Small intestine (tissue), 7 donors: ENCODE results near the gene ARID5B. TPM values are rescaled to one million over a fixed set of nuclear protein-coding genes. Genes with fewer than 3 reads are reported as not detected.

ENCODE experiments used
- DNase-seq, 2 donors: peaks; one replicate each; pipeline versions ENCODE4 v3.0.0 to v3.0.0-alpha.2; 2013
- FAIRE-seq: peaks from 2 replicates; lab custom pipeline; 2012; peaks lifted over from hg19 to GRCh38; lab: Jason Lieb, UNC
- H3K27ac ChIP-seq, 3 donors: one replicate each; pipeline ENCODE4 v1.5.1; 2013; ENCODE audit warnings: low read length in 2 of 3, mild to moderate bottlenecking in 2 of 3, control low read depth in 1 of 3, inconsistent platforms in 1 of 3, low read depth in 1 of 3, moderate library complexity in 1 of 3
- H3K27me3 ChIP-seq, 3 donors: one replicate each; pipeline ENCODE4 v1.6.1; 2013; ENCODE audit warnings: low read length in 3 of 3, inconsistent platforms in 1 of 3; ENCODE audit not compliant: control insufficient read depth in 3 of 3, insufficient read depth in 3 of 3
- H3K36me3 ChIP-seq, 3 donors: one replicate each; pipeline ENCODE4 v1.6.1; 2013; ENCODE audit warnings: low read length in 3 of 3, inconsistent platforms in 1 of 3, low read depth in 1 of 3, mild to moderate bottlenecking in 1 of 3, moderate library complexity in 1 of 3; ENCODE audit not compliant: control insufficient read depth in 3 of 3, insufficient read depth in 2 of 3
- H3K4me1 ChIP-seq, 3 donors: one replicate each; pipeline ENCODE4 v1.6.1; 2013; ENCODE audit warnings: low read length in 2 of 3, inconsistent platforms in 1 of 3, low read depth in 1 of 3, mild to moderate bottlenecking in 1 of 3, moderate library complexity in 1 of 3; ENCODE audit not compliant: control insufficient read depth in 3 of 3, insufficient read depth in 2 of 3
- H3K4me3 ChIP-seq, 3 donors: one replicate each; pipeline ENCODE4 v1.5.1; 2013; ENCODE audit warnings: low read length in 3 of 3, control low read depth in 1 of 3, inconsistent platforms in 1 of 3, low read depth in 1 of 3, mild to moderate bottlenecking in 1 of 3, moderate library complexity in 1 of 3
- H3K9me3 ChIP-seq, 2 donors: one replicate each; pipeline ENCODE4 v1.6.1; 2013; ENCODE audit warnings: low read depth in 1 of 2, low read length in 1 of 2; ENCODE audit not compliant: control insufficient read depth in 2 of 2, insufficient read depth in 1 of 2
- WGBS, 3 donors: extraction: QIAGEN DNeasy Blood & Tissue Kit; methylation state at CpG; one replicate each; pipeline ENCODE4 v1.1.7; 2013; 5-methylcytosine and 5-hydroxymethylcytosine counted together
- polyA plus RNA-seq, 4 donors: library from polyadenylated mRNA; stranded (reverse) in 3 of 4; unstranded in 1 of 4; fragments of 200-250 nt in 3 of 4; fragments of 120-200 nt in 1 of 4; gene quantifications; one replicate each; pipeline versions ENCODE4 v1.2.1 to v1.2.3, GENCODE V29; 2013
- donor health status: healthy with polysubstance abuse.
- donor health status: control.
- donor health status: control.
- donor health status: Bipolar disorder and iron deficiency.
- donor health status: healthy.

ARID5B gene
- polyA plus RNA-seq, 4 donors: 1.1 to 24.6 (median 6.7) TPM

DNA sequence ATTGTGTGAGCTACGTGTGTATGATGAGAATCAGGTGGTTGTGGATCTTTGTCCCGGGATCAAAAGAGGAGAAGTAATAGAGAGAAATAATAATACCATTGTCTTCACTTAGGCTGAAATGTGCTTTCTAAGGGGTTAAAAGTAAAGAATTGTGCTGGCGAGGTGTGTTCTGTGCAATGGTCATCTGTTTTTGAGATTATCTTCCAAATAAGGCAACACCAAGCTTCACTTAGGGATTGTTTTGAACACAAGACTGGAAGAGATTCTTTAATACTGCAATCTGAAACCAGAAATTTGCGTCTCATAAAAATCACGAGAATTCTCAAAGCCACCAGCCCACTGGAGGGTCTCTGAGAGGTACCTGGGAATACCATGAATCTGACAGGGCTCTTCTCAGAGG, 84.2 kb downstream of the ARID5B start:
- WGBS, 3 donors: 63 to 73% (median 71%) methylated on average over 5 of the region's 5 CpGs
- DNase-seq: no peak
- Histone ChIP-seq H3K27ac (no peak overlapping the region), H3K36me3 (peaks cover 0 to 12% (median 0%) of the 10 kb centered on the region in 3 donors), H3K27me3 (no peaks in the 10 kb centered on the region), H3K9me3 (no peaks in the 10 kb centered on the region), H3K4me1 (peaks cover 2 to 15% (median 9%) of the 10 kb centered on the region in 3 donors), H3K4me3 (no peak overlapping the region)
- no peak for FAIRE-seq

DNA sequence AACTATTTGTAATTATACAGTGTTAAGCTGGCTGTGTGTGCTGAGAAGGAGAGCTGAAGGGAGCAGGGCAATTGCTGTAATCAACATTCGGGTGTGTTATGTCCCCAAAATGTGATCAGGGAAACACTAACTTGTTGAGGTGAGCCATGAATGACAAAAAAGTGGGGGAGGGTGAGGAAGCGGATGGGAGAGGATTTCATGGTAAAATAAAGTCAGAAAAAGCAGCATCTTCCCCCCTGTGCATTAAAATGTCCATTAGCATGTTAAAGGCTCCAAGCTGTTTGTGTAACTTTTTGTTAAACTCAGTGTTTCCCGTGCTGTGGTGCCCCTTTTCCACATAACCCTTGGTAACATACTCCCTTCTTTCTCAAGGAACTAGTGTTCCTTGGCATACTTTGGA, 84.9 kb downstream of the ARID5B start:
- H3K27ac ChIP-seq: peak overlapping the region in 1 of 3 donors; percentile 9
- FAIRE-seq: no peak
- peaks cover 0 to 10% (median 0%) of the 10 kb centered on the region in 3 donors for H3K36me3 ChIP-seq
- H3K4me1 ChIP-seq: peaks cover 2 to 10% (median 9%) of the 10 kb centered on the region in 3 donors
- no peaks in the 10 kb centered on the region for H3K9me3 ChIP-seq
- DNase-seq: no peak
- no peak overlapping the region for H3K4me3 ChIP-seq
- H3K27me3 ChIP-seq: no peaks in the 10 kb centered on the region
- WGBS, 3 donors: 78 to 84% (median 82%) methylated on average over 3 of the region's 3 CpGs

DNA sequence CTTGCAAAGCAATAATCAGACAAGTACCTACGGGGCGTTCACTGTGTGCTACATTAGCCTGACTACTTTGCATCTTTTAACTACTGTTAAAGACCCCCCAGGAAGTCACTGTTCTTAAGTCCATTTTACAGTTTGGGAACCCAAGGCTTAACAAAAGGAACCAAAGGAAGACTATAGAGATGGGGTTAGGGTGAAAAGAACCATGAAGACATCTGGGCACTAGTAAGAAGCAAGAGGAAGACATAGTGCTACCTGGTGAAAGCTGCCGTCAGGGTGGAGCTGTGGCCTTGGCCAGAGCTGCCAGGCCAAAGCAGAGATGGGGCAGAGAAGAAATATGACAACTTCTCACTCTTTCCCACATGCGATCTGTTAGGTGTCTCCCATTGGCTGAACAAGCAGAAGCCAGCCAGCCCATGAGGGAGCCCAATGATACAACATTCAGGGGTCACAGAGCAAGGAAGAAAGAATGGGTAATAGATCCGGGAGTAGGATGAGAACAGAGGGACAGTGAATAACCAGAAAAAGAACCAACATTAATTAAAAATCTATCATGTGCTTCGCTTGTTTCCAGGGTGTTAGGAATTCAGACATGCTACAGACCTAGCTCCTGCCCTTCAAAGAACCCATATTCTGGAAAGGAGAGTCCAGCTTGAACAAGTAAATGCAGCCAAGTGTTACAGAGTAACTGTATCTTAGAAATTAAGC, 85.4 kb downstream of the ARID5B start:
- peaks cover 2 to 8% (median 8%) of the 10 kb centered on the region in 3 donors for H3K4me1 ChIP-seq
- H3K27ac ChIP-seq: peak overlapping the region in 1 of 3 donors; percentile 74
- FAIRE-seq (no peak), DNase-seq (no peak)
- no peak overlapping the region for H3K4me3 ChIP-seq
- peaks cover 0 to 10% (median 0%) of the 10 kb centered on the region in 3 donors for H3K36me3 ChIP-seq
- H3K27me3 ChIP-seq: no peaks in the 10 kb centered on the region
- WGBS, 3 donors: 81 to 89% (median 86%) methylated on average over 6 of the region's 6 CpGs
- no peaks in the 10 kb centered on the region for H3K9me3 ChIP-seq

DNA sequence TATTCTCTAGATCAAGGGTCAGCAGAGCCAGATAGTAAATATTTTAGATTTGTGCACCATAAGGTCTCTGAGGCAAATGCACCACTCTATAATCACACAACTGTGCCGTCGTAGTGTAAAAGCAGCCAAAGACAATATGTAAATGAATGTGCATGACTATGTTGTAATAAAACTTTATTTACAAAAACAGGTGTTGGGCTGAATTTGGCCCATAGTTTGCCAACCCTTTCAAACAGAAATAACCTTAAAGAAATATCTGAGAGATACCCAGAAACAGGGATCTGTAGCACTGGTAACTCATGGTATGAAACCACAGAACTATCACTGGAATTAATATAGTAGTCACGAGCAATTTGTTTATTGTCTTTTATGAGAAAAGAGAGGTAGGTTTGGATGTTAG, 86.0 kb downstream of the ARID5B start:
- DNase-seq (no peak), FAIRE-seq (no peak)
- Histone ChIP-seq H3K4me1 (peaks cover 2 to 13% (median 11%) of the 10 kb centered on the region in 3 donors), H3K27ac (peak overlapping the region; percentile 14 to 74 (median 54)), H3K9me3 (no peaks in the 10 kb centered on the region), H3K27me3 (no peaks in the 10 kb centered on the region), H3K4me3 (no peak overlapping the region), H3K36me3 (peaks cover 0 to 10% (median 0%) of the 10 kb centered on the region in 3 donors)
- 37 to 52% (median 50%) methylated on average over 3 of the region's 3 CpGs for WGBS, 3 donors

DNA sequence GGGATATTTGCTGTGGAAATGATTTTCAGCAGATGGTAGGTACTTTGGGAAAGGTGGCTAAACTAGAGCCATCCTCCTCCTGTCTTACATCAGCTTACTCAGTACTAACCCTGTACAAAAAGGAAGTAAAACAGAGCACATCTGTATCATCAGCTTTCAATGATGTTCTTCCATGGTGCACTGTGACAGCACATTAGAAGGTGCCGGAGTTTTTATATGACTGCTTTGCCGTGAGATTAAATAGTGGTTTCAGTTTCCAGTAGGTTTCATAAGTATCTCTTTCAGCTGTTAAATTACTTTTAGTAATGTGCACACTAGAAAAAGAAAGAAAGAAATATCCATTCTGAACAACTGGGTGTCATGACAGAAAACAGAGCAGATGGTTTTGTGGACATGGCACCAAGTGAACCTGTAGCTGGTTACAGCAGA, 86.5 kb downstream of the ARID5B start:
- Histone ChIP-seq H3K27me3 (no peaks in the 10 kb centered on the region), H3K4me1 (peaks cover 2 to 18% (median 11%) of the 10 kb centered on the region in 3 donors), H3K4me3 (no peak overlapping the region), H3K27ac (peak overlapping the region; percentile 14 to 74 (median 54)), H3K36me3 (peaks cover 0 to 10% (median 0%) of the 10 kb centered on the region in 3 donors), H3K9me3 (no peaks in the 10 kb centered on the region)
- DNase-seq (peak; percentile 52 to 56), FAIRE-seq (no peak)
- whole genome bisulfite sequencing, 3 donors: 3 to 5% (median 3%) methylated on average over 2 of the region's 2 CpGs

DNA sequence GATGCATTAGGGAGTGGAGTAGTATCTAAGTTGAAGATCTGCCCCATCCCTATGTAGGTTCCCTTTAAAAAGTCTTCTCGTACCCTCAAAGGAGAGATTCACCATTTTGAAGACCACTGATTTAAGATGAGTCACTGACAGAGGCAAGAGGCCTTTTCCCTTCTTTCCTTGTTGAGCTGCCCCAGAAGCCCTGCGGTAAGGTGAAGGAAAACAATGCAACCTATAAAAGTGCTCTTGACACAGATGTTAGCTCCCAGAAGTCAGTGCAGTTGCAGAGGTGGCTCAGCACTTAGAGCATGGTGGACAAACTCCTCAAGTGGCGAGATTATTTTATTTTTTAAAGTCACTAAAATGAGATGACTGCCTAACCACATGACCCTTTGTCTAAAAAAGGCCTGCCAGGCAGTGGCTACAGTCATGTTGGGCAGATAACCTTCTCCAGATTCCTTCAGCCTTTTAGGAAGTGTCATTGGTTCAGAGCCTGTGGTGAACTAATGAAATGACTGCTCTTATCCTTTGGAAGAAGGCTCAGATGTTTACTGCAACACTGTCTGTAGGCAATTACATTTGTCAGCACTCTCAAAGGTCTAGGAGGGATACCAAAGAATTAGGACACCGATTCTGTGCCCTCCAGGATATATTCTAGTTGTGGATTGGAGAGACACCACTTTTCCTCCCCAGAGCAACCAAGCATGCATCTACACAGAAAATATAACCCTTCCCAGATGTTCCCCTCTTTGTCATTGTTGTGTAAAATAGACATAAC, 88.7 kb downstream of the ARID5B start:
- Histone ChIP-seq H3K9me3 (no peaks in the 10 kb centered on the region), H3K27me3 (no peaks in the 10 kb centered on the region), H3K4me3 (no peak overlapping the region), H3K36me3 (peaks cover 0 to 5% (median 0%) of the 10 kb centered on the region in 3 donors), H3K27ac (no peak overlapping the region), H3K4me1 (peaks cover 4 to 30% (median 14%) of the 10 kb centered on the region in 3 donors)
- DNase-seq (no peak), FAIRE-seq (no peak)
- WGBS, 3 donors: 93 to 96% (median 95%) methylated on average over 4 of the region's 4 CpGs

DNA sequence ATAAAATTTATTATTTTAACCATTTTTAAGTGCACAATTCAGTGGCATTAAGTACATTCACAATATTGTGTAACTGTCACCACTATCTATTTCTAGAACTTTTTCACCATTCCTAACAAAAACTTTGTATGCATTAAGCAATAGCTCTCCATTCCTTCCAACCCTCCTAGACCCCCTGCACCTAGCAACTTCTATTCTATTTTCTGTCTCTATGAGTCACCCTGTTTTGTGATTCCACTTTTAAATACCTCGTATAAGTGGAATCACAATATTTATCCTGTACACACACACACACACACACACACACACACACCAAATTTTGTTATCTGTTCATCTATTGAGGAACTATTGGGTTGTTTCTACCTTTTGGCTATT, 89.2 kb downstream of the ARID5B start:
- no peaks in the 10 kb centered on the region for H3K27me3 ChIP-seq
- H3K4me1 ChIP-seq: peaks cover 4 to 35% (median 16%) of the 10 kb centered on the region in 3 donors
- H3K27ac ChIP-seq: no peak overlapping the region
- no peak overlapping the region for H3K4me3 ChIP-seq
- 64 to 77% (median 70%) methylated on average over 1 of the region's 1 CpG for WGBS, 3 donors
- FAIRE-seq (no peak), DNase-seq (no peak)
- H3K36me3 ChIP-seq: peaks cover 0 to 5% (median 0%) of the 10 kb centered on the region in 3 donors
- H3K9me3 ChIP-seq: no peaks in the 10 kb centered on the region

DNA sequence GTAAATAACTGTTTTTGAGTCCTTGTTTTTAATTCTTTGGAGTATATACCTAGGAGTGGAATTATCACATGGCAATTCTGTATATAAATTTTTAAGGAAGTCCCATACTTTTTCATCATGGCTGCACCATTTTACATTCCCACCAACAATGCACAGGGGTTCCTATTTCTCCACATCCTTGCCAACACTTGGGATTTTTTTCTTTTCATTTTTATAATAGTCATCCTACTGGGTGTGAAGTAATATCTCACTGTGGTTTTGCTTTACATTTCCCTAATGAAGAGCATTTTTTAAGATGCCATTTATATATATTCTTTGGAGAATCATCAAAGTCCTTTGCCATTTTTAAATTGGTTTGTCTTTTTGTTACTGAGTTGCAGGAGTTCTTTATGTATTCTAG, 89.7 kb downstream of the ARID5B start:
- peaks cover 0 to 5% (median 0%) of the 10 kb centered on the region in 3 donors for H3K36me3 ChIP-seq
- DNase-seq (no peak), FAIRE-seq (no peak)
- H3K27ac ChIP-seq: no peak overlapping the region
- no peaks in the 10 kb centered on the region for H3K9me3 ChIP-seq
- H3K4me1 ChIP-seq: peaks cover 4 to 35% (median 18%) of the 10 kb centered on the region in 3 donors
- no peaks in the 10 kb centered on the region for H3K27me3 ChIP-seq
- no peak overlapping the region for H3K4me3 ChIP-seq
